ENCODE measurements around the gene IL2.

The IL2 gene

GRCh38 chr4:122456231-122457116 lies at the start of gene IL2:
IL2 (minus strand) TSS chr4:122456725; CDS start chr4:122456440, 285 bp downstream.
- DNase-seq = no peak

- no peak for DNase-seq
Observed at GRCh38 chr4:122503214-122503613, 46.7 kb upstream of the IL2 start.

- no peak for DNase-seq
Observed at GRCh38 chr4:122500852-122501501, 44.5 kb upstream of the IL2 start.

GRCh38 chr4:122489061-122489460 lies 32.5 kb upstream of the IL2 start:
- DNase-seq = no peak

- no peak for DNase-seq
Observed at GRCh38 chr4:122483481-122483880, 27.0 kb upstream of the IL2 start.

- no peak for DNase-seq
Observed at GRCh38 chr4:122481766-122482405, 25.4 kb upstream of the IL2 start.

GRCh38 chr4:122480655-122481487 lies 24.3 kb upstream of the IL2 start:
- DNase-seq = no peak

GRCh38 chr4:122479935-122480416 lies 23.5 kb upstream of the IL2 start:
- peak; percentile 56 for DNase-seq

GRCh38 chr4:122476745-122477144 lies 20.2 kb upstream of the IL2 start:
- no peak for DNase-seq

GRCh38 chr4:122476126-122476525 lies 19.6 kb upstream of the IL2 start:
- no peak for DNase-seq

GRCh38 chr4:122475233-122475632 lies 18.7 kb upstream of the IL2 start:
- DNase-seq = no peak

GRCh38 chr4:122469457-122469856 lies 12.9 kb upstream of the IL2 start:
- no peak for DNase-seq

- DNase-seq = no peak
Observed at GRCh38 chr4:122458625-122459024, 2.1 kb upstream of the IL2 start.

GRCh38 chr4:122453384-122453995 lies 3.0 kb downstream of the IL2 start:
- no peak for DNase-seq

GRCh38 chr4:122450847-122451246 lies 5.7 kb downstream of the IL2 start:
- peak; percentile 67 for DNase-seq

GRCh38 chr4:122434285-122434684 lies 22.2 kb downstream of the IL2 start:
- no peak for DNase-seq

- DNase-seq = no peak
Observed at GRCh38 chr4:122431351-122431750, 25.2 kb downstream of the IL2 start.

GRCh38 chr4:122423246-122423645 lies 33.3 kb downstream of the IL2 start:
- DNase-seq = no peak

GRCh38 chr4:122412547-122412946 lies 44.0 kb downstream of the IL2 start:
- DNase-seq = no peak

- no peak for DNase-seq
Observed at GRCh38 chr4:122403861-122404260, 52.7 kb downstream of the IL2 start.
